SK-N-MC (cell line): ENCODE measurements around the gene AGAP1.

Experiments
- EZH2 ChIP-seq: fragments of 200-600 bp; sonication (generic); IDR thresholded peaks from one replicate; pipeline ENCODE4 v1.6.1; 2017; ENCODE audit warnings: antibody characterized with exemption
- FOXP2 ChIP-seq: optimal IDR thresholded peaks from 2 replicates; pipeline ENCODE3; 2011; ENCODE audit warnings: mild to moderate bottlenecking, moderate library complexity; ENCODE audit not compliant: insufficient read depth; ENCODE audit errors: extremely low read length, control extremely low read depth
- POLR2AphosphoS5 ChIP-seq: IDR thresholded peaks from 2 replicates; pipeline ENCODE4 v1.6.1; 2012; ENCODE audit warnings: mild to moderate bottlenecking, low read depth, low read length, borderline replicate concordance

- TF ChIP-seq POLR2AphosphoS5 (no peak), EZH2 (no peak), FOXP2 (no peak)
Observed at GRCh38 chr2:235813398-235813797, 319.6 kb downstream of the AGAP1 start.
